OCI-LY3 (cell line): Measurements from ENCODE around the gene ARL5A.

Experiments used
- CTCF ChIP-seq: fragments of 200-600, 300-600 bp; sonication (generic); IDR thresholded peaks from 2 replicates; pipeline ENCODE4 v1.5.1; 2014; ENCODE audit warnings: antibody characterized with exemption, low read length, low read depth
- EZH2phosphoT487 ChIP-seq: fragments of 200-600 bp; shearing (Covaris generic); IDR thresholded peaks from 2 replicates; pipeline ENCODE4 v1.6.1; 2018; ENCODE audit warnings: antibody characterized with exemption, mixed run types, low read depth

GRCh38 chr2:151861174-151861573 is 33.0 kb upstream of the ARL5A start:
- no peak for TF ChIP-seq CTCF
- no peak for TF ChIP-seq EZH2phosphoT487
